ELF-1 (cell line): ENCODE results near the gene CREBL2.
"Not testable (repeated sequence)": the region's sequence is repeated elsewhere in the genome, so short reads cannot be mapped to it uniquely, and the experiment has no call there.

Experiments used
- DNase-seq: peaks from one replicate; pipeline ENCODE4 v3.0.0-alpha.2; 2016; ENCODE audit warnings: low read depth, low spot score

CREBL2 gene

GRCh38 chr12:12635651-12636050 is 24.0 kb downstream of the CREBL2 start:
- DNase-seq = no peak

- DNase-seq = no peak
These were observed 25.0 kb downstream of the CREBL2 start for GRCh38 chr12:12636641-12637040.

GRCh38 chr12:12639995-12640394 is 28.3 kb downstream of the CREBL2 start:
- DNase-seq = not testable (repeated sequence)

GRCh38 chr12:12641650-12642049 is 30.0 kb downstream of the CREBL2 start:
- no peak for DNase-seq

GRCh38 chr12:12642916-12643315 is 31.2 kb downstream of the CREBL2 start:
- DNase-seq = no peak

- no peak for DNase-seq
These were observed 33.8 kb downstream of the CREBL2 start for GRCh38 chr12:12645485-12645884.

GRCh38 chr12:12645968-12646367 is 34.3 kb downstream of the CREBL2 start:
- DNase-seq = not testable (repeated sequence)

- no peak for DNase-seq
These were observed 34.9 kb downstream of the CREBL2 start for GRCh38 chr12:12646483-12647072.

- no peak for DNase-seq
These were observed 36.6 kb downstream of the CREBL2 start for GRCh38 chr12:12648284-12648683.

GRCh38 chr12:12648951-12649650 is 37.4 kb downstream of the CREBL2 start:
- no peak for DNase-seq

GRCh38 chr12:12651752-12652151 is 40.1 kb downstream of the CREBL2 start:
- DNase-seq = no peak

GRCh38 chr12:12652704-12653103 is 41.0 kb downstream of the CREBL2 start:
- DNase-seq = not testable (repeated sequence)

- DNase-seq = no peak
These were observed 42.2 kb downstream of the CREBL2 start for GRCh38 chr12:12653922-12654321.

- no peak for DNase-seq
These were observed 43.2 kb downstream of the CREBL2 start for GRCh38 chr12:12654691-12655460.

- no peak for DNase-seq
These were observed 48.5 kb downstream of the CREBL2 start for GRCh38 chr12:12660201-12660600.

- DNase-seq = no peak
These were observed 49.6 kb downstream of the CREBL2 start for GRCh38 chr12:12661086-12661856.

GRCh38 chr12:12663644-12664294 is 52.1 kb downstream of the CREBL2 start:
- DNase-seq = no peak

GRCh38 chr12:12665194-12665593 is 53.5 kb downstream of the CREBL2 start:
- peak; percentile 94 for DNase-seq

- no peak for DNase-seq
These were observed 56.3 kb downstream of the CREBL2 start for GRCh38 chr12:12668005-12668404.

GRCh38 chr12:12669020-12669419 is 57.3 kb downstream of the CREBL2 start:
- no peak for DNase-seq
